Peyer's patch (tissue), 4 donors: ENCODE results near the gene PSMC3IP.

Experiments used
- POLR2A ChIP-seq, 2 donors: fragments of 450-650 bp; IDR thresholded peaks; one replicate each; pipeline ENCODE4 v1.5.1; 2017; ENCODE audit warnings: antibody characterized with exemption in 2 of 2, mild to moderate bottlenecking in 2 of 2, moderate library complexity in 2 of 2
- TF ChIP-seq, protein P1 (sequence below), 6 experiments: fragments of 450-650 bp in 4 of 6; fragments of 200-600 bp in 2 of 6; sonication (generic) in 1 of 6; IDR thresholded peaks; one replicate each; pipeline ENCODE4 v1.5.1; 2017 to 2019; ENCODE audit warnings: antibody characterized with exemption in 6 of 6, mild to moderate bottlenecking in 3 of 6, moderate library complexity in 1 of 6

- TF ChIP-seq, protein P1, sequence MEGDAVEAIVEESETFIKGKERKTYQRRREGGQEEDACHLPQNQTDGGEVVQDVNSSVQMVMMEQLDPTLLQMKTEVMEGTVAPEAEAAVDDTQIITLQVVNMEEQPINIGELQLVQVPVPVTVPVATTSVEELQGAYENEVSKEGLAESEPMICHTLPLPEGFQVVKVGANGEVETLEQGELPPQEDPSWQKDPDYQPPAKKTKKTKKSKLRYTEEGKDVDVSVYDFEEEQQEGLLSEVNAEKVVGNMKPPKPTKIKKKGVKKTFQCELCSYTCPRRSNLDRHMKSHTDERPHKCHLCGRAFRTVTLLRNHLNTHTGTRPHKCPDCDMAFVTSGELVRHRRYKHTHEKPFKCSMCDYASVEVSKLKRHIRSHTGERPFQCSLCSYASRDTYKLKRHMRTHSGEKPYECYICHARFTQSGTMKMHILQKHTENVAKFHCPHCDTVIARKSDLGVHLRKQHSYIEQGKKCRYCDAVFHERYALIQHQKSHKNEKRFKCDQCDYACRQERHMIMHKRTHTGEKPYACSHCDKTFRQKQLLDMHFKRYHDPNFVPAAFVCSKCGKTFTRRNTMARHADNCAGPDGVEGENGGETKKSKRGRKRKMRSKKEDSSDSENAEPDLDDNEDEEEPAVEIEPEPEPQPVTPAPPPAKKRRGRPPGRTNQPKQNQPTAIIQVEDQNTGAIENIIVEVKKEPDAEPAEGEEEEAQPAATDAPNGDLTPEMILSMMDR (IDR thresholded peaks at IDR 0.05): peak in 3 of 6 experiments; percentile 10 to 46 (median 22)
- no peak for TF ChIP-seq POLR2A (IDR thresholded peaks at IDR 0.05)
Observed at GRCh38 chr17:42536372-42537155, 41.0 kb downstream of the PSMC3IP start.
